Eye (tissue), 1 donor: ENCODE measurements around the gene MARCHF6.
"Not testable (repeated sequence)": the region's sequence is repeated elsewhere in the genome, so short reads cannot be mapped to it uniquely, and the experiment has no call there.

Experiments used
- DNase-seq: peaks from one replicate; pipeline ENCODE4 v3.0.0-alpha.2; 2015

Gene MARCHF6

DNA sequence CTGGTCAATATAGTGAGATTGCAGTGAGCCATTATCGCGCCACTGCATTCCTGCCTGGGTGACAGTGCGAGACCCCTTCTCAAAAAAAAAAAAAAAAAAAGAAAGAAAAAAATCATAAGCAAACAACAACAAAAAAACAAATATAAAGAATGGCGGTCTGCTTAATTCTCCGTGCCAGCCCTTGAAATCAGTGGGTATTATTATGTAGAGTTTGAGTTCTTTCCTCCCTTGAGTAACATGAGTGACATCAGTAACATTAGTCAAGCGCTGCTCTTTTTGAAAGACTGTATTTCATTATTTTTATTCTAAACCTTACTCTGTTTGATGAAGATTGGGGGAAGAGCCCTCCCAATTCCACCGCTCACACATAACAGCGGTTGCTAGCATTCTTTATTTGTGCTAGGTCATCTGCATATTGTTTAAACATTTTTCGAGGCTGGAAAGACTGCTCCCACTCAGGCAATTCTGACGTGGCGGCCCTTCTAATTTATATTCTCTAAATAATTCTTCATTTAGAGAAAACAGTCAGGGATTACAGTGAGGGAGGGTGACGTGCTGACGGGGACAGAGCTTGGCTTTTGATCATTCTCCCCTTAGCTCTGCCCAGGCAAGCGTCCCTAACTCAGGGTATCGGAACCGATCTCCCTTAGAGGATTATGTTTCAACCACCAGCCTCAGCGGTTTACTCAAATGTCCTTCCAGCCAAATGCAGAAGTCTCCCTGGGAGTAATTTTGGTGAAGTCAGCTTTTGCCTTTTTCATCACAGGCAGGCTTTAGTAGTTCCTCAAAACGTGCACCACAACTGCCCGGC, 860 bp upstream of the MARCHF6 start:
- DNase-seq = peak; percentile 94

DNA sequence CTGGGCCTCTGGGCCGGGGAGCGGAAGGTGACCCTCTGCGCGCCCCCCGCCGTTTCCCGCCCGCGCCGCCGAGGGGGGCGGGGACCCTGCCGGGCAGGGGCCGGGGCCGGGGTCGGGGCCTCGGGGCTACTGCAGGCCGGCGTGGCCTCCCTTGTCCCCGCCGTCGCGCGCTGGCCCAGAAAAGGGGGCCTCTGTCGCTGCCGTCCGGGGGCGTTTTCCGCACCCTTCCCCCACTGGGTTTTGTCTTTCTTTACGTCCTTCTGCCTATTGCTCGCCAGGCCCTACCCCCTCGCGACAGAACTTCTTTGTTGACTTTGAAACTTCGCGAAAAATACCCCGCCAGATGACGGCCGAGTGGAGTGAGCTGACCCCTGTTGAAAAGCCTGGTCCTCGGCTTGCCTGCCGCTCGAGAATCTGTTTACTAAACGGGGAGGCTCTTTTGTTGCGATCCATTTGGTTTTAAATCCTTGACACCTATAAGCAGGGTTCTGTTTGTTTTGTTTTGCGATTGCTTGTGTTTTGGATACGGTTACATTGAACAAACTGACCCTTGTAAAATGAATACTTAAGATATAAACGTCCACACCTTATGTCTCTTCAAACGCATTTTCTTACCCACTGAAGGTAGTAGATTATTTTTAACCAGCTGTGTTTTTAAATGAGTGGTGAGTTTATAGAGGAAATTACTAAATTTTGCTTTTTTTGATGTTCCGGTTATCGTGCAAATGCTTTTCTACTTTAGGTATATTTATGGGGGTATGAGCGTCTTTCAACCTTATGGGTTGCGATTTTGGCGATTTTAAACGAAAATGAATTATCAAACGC, 765 bp downstream of the MARCHF6 start:
- peak; percentile 84 for DNase-seq

DNA sequence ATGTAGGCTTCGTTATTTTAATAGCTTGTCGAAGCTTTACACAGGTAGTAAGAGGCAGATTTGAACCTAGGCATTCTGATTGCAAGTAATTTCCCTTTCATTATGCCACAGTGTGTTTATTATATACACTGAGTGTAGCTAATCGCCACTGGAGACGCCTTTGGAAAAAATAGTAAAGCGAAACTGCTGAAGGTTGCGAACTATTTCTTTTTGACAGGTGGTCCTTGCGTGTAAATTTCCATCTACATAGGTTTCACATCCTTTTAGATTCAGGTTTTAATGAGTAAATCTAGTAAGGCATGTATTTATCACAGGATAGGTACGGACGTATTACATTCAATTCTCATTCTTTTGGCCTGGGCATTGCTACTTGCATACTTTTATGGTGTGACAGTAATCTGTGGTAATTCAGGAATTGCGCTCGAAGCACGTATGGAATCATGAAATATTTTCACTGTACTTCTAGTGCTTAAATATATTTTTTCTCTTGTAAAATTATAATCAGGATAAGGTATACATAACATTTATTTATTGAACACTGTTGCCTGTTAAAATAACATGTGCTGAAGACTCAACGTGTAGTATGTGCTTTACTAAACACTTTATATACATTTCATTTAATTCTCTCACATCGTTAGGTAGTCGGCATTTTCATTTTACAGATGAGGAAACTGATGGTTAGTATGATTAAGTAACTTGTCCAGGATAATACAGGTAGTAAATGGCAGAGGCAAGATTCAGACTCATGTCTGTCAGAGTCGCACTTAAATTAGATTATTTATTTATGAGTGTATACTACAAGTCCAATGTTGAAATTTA, 1.8 kb downstream of the MARCHF6 start:
- DNase-seq = peak; percentile 60

DNA sequence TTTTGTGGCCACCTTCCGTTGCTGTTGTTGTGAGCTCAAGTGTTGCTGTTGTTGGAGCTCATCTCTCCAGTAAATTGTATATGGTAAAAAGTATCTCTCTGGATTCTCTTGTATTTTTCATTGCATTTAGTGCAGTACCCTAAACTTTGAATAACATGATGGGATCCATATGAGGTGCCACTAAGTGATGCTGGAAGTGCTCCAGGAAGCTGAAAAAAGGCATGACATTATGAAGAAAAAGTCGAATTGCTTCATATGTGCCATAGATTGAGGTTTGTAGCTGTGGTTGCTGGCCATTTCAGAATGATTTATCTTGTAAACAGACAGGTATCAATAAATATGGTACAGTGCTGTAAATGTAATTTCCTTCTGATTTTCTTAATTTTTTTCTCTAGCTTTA, 5.5 kb downstream of the MARCHF6 start:
- DNase-seq = no peak

DNA sequence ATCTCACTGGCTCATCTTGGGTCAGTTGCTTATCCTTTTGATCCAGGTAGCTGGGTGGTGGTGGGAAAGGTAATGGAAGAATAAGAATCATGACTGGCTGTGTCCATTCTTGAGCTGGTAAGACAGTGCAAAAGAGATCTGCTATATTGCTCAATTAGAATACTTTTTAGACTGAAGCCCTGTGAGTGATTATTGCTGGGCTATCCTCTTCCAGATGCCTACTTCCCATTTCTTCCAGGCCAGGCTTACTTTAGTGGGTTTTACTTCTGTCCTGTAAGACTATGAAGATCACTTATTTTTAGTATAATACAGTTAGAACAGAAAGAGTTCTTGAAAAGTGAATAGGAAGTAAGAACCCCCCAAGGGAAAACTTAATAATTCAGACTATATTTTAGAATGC, 7.2 kb downstream of the MARCHF6 start:
- no peak for DNase-seq

DNA sequence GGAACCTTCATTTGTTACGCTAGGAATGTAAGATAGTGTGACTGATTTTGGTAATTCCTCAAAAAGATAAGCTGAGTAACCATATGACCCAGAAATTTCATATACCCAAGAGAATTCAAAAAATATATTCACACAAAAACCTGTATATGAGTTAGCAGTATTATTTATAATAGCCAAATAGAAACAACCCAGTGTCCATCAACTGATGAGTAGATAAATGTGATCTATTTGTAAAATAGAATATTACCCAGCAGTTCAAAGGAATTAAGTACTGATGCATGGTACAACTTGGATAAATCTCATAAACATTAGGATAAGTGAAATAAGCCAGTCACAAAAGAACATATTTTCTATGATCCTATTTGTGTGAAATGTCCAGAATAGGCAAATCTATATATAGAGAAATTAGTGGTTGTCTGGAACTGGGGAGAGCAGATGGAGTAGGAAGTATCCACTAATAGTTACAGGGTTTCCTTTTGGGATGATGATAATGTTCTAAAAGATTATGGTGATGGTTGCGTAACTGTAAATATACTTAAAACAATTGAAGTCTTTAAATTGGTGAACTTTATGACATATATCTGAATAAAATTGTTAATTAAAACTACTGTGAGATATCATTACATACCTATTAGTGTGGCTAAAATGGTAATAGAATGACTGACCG, 10.2 kb downstream of the MARCHF6 start:
- no peak for DNase-seq

DNA sequence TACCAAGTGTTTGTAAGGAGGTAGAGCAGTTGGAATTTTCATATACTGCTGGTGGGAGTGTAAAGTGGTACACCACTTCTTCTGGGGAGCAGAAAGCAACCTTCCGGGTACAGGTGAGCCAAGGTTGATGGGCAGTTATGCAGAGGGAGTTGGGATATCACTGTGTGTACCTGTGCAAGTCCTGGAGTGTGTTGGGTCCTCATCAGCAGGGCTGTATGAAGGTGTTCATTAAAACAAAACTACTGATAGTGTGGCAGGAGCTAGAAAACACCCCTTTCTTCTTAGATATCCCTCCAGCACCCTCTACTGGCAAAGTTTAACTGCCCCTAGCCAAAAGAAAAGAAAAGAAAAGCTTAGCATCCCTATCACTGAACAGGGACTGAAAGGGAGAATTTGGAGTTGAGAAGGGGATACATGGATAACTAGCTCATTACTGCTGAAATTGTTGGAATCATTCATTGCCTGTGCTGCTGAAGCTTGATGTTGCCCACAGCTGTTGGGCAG, 10.7 kb downstream of the MARCHF6 start:
- DNase-seq = no peak

DNA sequence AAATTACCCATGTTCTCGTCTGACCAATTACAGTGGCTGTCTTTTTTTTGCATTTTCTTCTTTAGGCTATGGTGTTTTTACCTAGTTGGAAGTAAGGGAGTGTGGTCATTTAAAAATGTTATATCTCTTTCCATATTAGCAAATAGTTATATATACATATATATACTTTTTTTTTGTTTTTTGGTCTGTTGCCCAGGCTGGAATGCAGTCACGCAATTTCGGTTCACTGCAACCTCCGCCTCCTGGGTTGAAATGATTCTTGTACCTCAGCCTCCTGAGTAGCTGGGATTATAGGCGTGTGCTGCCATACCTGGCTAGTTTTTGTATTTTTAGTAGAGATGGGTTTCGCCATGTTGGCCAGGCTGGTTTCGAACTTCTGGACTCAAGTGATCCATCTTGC, 12.3 kb downstream of the MARCHF6 start:
- DNase-seq = no peak

DNA sequence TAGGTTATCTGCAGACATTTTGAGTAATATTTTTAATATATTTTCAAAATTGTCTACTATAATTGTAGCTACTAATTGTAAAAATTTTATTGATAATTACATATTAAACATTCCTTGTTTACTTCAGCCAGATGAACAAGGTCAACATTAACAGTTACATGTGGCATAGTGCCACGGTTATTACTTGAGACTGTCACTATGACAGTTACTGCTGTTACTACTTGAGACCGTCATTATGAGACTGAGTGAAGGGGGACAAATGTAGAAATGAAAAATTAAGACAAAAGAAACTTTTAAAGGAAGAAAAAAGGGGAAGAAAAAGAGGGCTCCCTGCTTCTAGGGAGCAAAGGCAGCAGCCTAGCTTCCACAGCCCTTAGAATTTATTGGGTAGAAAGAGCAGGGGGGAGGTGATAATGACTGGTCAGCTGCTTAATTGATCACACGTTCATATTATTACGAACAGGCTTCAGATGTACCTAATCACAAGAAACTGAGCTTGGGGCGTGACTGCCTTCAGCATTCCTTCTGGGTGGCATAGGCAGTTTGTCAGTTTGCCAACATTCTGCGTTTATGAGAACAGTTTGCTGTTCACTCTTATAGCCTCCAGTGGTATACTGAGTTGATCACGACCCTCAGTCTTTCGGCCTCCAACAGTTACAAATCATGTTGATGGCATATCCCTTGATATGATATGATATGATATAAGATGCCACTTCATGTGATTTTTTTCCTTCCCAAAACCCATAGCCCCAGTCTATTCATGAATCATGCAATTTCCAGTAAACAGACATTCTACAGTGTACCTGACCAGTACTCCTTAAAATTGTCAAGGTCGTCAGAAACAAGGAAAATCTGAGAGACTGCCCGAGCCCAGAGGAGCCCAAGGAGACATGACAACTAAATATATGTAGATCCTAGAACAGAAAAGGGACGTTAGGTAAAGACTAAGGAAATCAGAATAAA, 13.1 kb downstream of the MARCHF6 start:
- DNase-seq = peak; percentile 45

DNA sequence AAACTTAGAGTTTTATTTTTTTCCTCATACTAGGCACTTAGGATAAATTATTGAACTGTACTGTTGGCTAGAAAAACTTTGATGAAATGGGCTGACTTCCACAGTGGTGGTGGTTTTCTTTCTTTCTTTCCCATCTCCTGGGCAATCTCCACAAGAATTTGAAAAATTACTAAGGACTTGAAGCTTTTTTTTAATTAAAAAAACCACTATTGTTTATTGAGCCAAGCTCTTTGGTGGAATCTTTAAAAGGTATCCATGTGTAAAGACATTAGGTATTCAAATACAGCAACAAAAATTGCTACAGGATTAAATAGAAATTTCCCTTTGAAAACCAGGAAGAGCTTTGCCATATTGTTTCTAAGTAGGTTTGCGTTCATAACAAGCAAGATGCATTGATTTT, 14.1 kb downstream of the MARCHF6 start:
- DNase-seq = no peak

DNA sequence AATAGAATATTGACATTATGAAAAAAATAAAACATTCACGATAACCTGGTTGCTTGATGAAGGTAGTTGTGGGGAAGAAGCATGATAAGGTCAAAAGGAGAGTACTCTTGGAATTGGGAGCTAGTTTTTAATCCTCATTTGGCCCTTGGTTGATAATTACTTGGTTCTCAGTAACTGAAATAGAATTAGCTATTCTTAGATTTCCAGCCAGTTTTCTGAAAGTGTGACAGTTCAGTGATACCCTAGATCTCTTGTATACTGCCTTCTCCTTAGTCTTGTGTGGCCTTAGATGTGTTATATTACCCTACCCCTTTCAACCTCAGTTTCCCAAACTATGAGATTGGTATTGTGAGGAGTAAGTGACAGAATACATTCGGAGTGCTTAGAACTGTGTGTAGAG, 17.4 kb downstream of the MARCHF6 start:
- DNase-seq = no peak

DNA sequence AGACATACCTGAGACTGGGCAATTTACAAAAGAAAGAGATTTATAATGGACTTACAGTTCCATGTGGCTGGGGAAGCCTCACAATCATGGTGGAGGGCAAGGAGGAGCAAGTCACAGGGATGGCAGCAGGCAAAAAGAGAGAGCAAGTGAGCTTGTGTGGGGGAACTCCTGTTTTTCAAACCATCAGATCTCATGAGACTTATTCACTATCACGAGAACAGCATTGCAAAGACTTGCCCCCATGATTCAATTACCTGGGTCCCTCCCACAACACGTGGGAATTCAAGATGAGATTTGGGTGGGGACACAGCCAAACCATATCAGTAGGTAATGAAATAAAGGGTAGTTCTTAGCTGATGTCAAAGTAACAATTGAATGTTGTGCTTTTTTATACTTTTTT, 17.9 kb downstream of the MARCHF6 start:
- DNase-seq = not testable (repeated sequence)

DNA sequence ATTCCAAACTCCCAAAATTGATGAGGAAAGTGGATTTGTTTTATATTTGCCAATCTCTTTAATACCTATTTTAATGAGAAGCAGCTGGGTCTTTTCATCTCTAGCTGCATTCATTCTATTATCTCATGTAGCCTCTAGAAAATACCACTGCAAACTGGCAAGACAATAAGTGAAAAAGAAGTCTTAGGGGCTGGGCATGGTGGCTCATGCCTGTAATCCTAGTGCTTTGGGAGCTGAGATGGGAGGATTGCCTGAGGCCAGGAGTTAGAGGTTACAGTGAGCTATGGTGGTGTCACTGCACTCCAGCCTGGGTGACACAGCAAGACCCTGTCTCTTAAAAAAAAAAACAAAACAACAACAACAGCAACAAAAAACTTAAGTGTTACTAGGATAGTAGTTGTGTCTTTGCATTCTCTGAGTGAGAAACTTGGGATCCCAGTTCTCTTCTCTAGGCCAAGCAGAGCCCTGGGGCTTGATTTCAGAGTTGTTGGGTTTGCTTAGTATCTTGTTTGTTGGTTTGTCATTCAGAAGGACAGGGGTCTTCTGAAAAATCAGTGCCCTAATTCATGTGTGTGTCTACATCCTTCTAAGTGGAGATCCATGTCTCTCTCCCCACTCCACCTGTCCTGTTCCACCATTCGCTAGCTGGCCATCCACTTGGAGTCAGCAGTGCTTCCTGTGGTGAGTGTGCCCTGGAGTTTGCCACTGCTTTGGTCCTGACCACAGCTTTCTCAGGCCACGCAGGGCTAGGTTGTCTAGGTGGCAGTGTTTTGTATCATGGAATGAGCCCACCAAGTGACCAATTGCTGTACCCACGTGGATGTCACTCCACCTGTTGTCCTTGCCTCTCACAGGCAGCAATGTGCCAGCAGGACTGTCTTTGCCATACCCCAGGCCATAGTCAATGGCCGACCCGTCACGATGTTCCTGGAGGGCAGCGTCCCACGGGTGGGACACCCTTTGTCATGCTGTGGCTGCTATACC, 19.5 kb downstream of the MARCHF6 start:
- DNase-seq = no peak

DNA sequence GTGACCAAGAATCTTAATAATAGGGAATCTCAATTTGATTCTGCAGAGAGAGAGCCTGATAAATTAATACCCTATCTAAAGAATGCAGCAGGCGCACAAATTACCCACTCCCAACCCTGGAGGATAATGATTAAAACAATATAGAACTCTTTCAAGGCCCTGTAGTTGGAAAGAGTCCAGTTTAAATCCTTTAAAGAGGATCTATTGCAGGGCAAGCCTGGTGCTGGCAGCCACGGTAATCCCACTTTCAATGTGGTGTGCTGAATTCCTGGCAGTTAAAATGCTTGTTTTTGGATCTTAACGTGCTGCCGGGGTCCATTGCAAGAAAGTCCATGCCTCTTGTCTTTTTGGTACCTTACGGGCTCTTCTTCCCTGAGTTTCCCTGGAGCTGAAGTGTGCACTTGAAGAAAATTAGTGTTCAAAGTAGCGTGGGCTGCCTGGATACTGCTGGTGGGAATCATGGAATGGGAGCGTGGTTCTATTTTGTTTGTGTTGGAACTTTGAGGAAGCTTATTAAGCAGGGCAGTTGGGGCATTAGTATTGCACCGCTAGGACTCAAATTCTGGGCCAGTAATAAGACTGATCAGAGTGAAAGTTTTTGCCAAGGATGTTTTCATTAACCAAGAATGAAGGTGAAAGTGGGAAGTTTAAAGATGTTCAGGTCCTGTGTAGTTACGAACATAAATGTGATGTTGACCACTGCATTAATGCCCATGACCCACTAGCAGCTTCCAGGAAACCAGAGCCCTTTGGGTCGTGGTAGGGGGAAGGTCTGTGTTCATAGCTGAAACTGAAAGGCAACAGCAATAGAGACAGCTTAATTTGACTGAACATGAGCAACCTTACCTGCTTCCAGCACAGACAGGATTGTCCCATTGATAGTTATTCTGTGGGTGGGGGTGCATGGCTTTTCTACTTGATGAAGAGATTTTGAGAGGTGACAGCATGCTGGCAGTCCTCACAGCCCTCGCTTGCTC, 20.8 kb downstream of the MARCHF6 start:
- DNase-seq = peak; percentile 37

DNA sequence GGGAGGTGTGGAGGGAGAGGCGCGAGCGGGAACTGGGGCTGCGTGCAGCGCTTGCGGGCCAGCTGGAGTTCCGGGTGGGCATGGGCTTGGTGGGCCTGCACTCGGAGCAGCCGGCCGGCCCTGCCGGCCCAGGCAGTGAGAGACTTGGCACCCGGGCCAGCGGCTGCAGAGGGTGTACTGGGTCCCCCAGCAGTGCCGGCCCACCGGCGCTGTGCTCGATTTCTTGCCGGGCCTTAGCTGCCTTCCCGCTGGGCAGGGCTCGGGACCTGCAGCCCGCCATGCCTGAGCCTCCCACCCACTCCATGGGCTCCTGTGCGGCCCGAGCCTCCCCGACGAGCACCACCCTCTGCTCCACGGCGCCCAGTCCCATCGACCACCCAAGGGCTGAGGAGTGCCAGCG, 21.7 kb downstream of the MARCHF6 start:
- DNase-seq = not testable (repeated sequence)

DNA sequence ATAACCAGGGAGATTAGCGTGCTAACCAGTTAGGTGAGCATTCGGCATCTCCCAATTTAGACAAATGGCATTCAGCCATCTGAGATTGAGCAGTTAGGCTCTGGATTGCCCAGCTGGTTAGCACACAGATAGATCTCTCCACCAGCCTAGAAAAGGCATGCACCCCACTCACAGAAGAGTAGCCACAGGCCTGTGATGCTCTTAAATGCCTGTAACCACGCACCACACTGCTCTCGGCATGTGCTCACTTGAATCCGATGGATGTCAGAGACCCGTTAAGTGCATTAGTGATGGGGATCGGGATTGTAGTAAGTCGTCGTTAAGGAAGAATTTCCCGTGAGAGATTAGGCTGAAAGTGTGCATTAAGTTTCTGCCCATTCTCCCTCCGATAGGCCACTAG, 23.0 kb downstream of the MARCHF6 start:
- peak; percentile 54 for DNase-seq

DNA sequence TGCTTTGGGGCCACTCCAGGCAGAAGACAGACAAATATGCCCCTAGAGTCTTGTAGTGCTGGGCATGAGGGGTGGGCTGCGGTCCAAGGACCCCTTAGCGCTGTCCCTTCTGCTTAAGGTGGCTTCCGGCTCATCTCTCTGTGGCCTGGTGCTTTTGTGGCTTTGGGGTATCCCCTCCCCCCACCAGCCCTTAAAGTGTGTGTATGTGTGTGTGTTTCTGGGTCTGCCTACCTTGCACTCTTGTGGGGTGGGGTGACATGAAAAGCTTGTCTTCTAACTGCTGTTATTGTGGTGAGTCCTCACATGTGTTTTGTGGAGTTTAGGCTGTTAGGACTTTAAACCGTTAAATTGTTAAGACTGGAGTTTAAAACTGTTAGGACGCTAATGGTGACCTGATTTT, 23.6 kb downstream of the MARCHF6 start:
- no peak for DNase-seq

DNA sequence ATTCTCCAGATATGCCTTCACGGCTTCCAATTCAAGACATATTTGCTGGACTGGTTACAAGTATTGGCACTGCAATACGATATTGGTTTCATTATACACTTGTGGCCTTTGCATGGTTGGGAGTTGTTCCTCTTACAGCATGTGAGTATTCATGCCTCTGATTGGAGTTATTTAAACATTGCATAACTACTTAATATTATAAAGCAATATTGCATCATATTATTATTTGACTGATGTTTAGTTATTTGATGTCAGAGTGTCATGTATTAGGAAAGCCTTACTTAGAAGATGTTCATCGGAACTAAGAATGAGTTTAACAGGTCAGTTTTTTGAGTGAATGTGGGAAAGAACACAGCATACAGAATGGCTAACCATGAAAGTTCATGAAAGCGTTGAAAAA, 28.3 kb downstream of the MARCHF6 start:
- DNase-seq = no peak

DNA sequence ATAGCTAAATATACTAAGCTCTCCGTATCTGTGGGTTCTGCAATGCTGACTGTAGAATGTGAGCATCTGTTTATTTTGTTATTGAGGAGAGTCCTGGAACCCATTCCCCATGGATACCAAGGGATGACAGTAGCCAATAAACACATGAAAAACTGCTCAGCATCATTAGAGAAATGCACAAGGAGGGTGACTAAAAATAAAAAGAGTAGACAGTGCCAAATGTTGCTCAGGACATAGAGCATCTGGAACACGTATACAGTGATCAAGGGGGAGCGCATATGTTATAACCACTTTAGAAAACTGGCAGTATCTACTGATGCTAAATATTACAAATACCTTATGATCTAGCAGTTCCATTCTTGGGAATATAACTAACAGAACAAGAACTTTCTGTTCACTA, 31.0 kb downstream of the MARCHF6 start:
- DNase-seq = no peak
